ENCODE measurements around the gene ARHGEF12. TPM values are rescaled to one million over a fixed set of nuclear protein-coding genes. Genes with fewer than 3 reads are reported as not detected.

The ARHGEF12 gene
- polyA plus RNA-seq, 3 donors = 0.25 to 0.87 (median 0.27) TPM

DNA sequence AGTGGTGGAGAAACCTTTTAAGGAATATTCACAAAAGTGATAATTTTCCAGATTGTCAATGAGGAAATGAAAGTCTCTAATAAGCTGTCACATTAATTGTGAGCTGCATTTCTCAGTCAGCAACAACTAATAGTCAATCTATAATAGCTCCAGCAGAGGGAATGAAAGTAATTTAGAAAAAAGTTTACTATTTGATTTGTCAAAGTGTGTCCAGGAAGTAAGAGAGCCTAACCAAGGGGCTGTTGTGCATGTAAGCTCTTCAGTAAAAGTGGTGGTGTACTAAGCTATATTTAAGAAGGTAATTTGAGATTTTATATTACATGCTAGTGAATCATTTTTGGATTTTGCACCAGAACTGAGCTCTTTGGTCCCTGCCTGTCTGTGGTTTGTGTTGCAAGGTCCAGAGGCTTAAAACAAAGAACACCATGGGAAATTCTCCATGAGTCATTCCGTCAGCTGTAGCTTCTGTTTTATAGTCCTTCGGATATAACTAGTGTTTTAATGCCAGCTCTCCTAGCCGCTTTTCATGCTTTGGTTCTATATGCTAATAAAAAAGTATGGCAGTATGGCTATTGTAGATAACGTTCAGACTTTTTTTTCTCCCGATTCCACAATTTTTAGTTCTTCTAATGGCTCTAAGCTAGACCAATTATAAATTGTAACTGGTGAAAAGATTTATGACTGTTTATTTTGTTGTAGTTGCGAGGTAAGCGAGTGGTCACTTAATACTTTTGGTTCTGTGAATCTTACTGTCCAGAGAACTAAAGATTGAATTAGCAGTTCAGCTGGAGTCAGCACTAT lies 64.6 kb downstream of the ARHGEF12 start:
- H3K79me2 ChIP-seq (ENCODE audit: insufficient read depth, low read length) = no peaks in the 10 kb centered on the region
- no peak overlapping the region for H3K4me2 ChIP-seq (replicated peaks; ENCODE audit: extremely low read depth, low read length, poor library complexity, severe bottlenecking)
- no peaks in the 10 kb centered on the region for H3K36me3 Mint-ChIP-seq
- H3K27me3 ChIP-seq (ENCODE audit: control insufficient read depth in 2 of 2, insufficient read depth in 2 of 2, low read length in 2 of 2) = peaks cover 39 to 61% of the 10 kb centered on the region in 2 donors
- H3K9me3 Mint-ChIP-seq = peaks cover 0 to under 1% (median 0%) of the 10 kb centered on the region in 7 donors
- 69% methylated on average over 2 of the region's 7 CpGs for WGBS (ENCODE audit: insufficient coverage)
- H3K27me3 Mint-ChIP-seq (ENCODE audit: low read depth in 3 of 3) = peaks cover 15 to 34% (median 33%) of the 10 kb centered on the region in 3 donors
- peak overlapping the region in 1 of 2 donors; percentile 42 for H3K4me3 Mint-ChIP-seq
- H2AFZ ChIP-seq (ENCODE audit: insufficient read depth, low read depth, low read length, poor library complexity, severe bottlenecking) = no peak overlapping the region
- H3K4me1 ChIP-seq (ENCODE audit: control insufficient read depth in 1 of 2, insufficient read depth in 2 of 2, low read length in 2 of 2) = no peaks in the 10 kb centered on the region
- no peaks in the 10 kb centered on the region for H3K36me3 ChIP-seq (replicated peaks in 1 of 2; ENCODE audit: control insufficient read depth in 1 of 2, insufficient read depth in 2 of 2, low read length in 2 of 2)
- no peak overlapping the region for H3K27ac Mint-ChIP-seq
- no peak overlapping the region for H3K4me3 ChIP-seq (replicated peaks in 1 of 3; ENCODE audit: low read depth in 2 of 3, low read length in 3 of 3)
- H3K4me1 Mint-ChIP-seq = peaks cover 2% of the 10 kb centered on the region
- DNase-seq = peak in 1 of 3 donors; percentile 46
- H3K9ac ChIP-seq (ENCODE audit: insufficient read depth, low read length, poor library complexity, severe bottlenecking) = no peak overlapping the region
- H4K20me1 ChIP-seq (ENCODE audit: insufficient read depth, low read length) = no peaks in the 10 kb centered on the region
- TF ChIP-seq, protein P1, sequence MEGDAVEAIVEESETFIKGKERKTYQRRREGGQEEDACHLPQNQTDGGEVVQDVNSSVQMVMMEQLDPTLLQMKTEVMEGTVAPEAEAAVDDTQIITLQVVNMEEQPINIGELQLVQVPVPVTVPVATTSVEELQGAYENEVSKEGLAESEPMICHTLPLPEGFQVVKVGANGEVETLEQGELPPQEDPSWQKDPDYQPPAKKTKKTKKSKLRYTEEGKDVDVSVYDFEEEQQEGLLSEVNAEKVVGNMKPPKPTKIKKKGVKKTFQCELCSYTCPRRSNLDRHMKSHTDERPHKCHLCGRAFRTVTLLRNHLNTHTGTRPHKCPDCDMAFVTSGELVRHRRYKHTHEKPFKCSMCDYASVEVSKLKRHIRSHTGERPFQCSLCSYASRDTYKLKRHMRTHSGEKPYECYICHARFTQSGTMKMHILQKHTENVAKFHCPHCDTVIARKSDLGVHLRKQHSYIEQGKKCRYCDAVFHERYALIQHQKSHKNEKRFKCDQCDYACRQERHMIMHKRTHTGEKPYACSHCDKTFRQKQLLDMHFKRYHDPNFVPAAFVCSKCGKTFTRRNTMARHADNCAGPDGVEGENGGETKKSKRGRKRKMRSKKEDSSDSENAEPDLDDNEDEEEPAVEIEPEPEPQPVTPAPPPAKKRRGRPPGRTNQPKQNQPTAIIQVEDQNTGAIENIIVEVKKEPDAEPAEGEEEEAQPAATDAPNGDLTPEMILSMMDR (IDR thresholded peaks at IDR 0.05) = no peak
- intact Hi-C loops (cut with micrococcal nuclease) = no loop called here
- H3K27ac ChIP-seq (ENCODE audit: low read depth in 1 of 2, low read length in 2 of 2) = no peak overlapping the region
- no peaks in the 10 kb centered on the region for H3K9me3 ChIP-seq (replicated peaks in 1 of 2; ENCODE audit: control insufficient read depth in 1 of 2, insufficient read depth in 1 of 2, low read length in 2 of 2)

DNA sequence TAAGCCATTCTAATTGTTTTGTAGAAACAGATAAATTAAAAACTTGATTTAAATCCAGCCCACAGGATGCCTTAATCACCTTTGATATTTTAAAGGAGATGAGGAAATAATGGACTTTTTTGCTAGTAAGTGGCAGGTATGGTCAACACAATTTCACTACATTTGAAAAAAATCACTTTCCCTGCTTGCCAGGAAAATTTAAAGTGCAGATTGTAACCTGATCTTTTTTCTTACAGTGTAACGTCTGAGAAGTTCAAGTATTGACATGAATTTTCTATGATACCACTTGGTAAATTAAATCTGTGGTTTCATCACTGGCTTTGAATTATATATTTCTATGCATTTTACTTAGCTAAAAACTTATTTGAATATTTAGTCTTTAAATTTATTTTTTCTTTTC lies 65.3 kb downstream of the ARHGEF12 start:
- no CpG with 5 or more reads among the region's 1 CpG for WGBS (ENCODE audit: insufficient coverage)
- no peaks in the 10 kb centered on the region for H3K79me2 ChIP-seq (ENCODE audit: insufficient read depth, low read length)
- Mint-ChIP-seq H3K27me3 (ENCODE audit: low read depth in 3 of 3) (peaks cover 15 to 32% (median 32%) of the 10 kb centered on the region in 3 donors), H3K9me3 (no peaks in the 10 kb centered on the region), H3K27ac (no peak overlapping the region), H3K36me3 (no peaks in the 10 kb centered on the region), H3K4me3 (no peak overlapping the region), H3K4me1 (peaks cover 2% of the 10 kb centered on the region)
- no peak for DNase-seq
- intact Hi-C loops (cut with micrococcal nuclease) = no loop called here
- no peaks in the 10 kb centered on the region for H3K36me3 ChIP-seq (replicated peaks in 1 of 2; ENCODE audit: control insufficient read depth in 1 of 2, insufficient read depth in 2 of 2, low read length in 2 of 2)
- H3K4me2 ChIP-seq (replicated peaks; ENCODE audit: extremely low read depth, low read length, poor library complexity, severe bottlenecking) = no peak overlapping the region
- TF ChIP-seq, protein P1 (IDR thresholded peaks at IDR 0.05) = no peak
- peaks cover 36 to 61% of the 10 kb centered on the region in 2 donors for H3K27me3 ChIP-seq (ENCODE audit: control insufficient read depth in 2 of 2, insufficient read depth in 2 of 2, low read length in 2 of 2)
- no peak overlapping the region for H3K9ac ChIP-seq (ENCODE audit: insufficient read depth, low read length, poor library complexity, severe bottlenecking)
- no peak overlapping the region for H2AFZ ChIP-seq (ENCODE audit: insufficient read depth, low read depth, low read length, poor library complexity, severe bottlenecking)
- H4K20me1 ChIP-seq (ENCODE audit: insufficient read depth, low read length) = no peaks in the 10 kb centered on the region
- no peaks in the 10 kb centered on the region for H3K9me3 ChIP-seq (replicated peaks in 1 of 2; ENCODE audit: control insufficient read depth in 1 of 2, insufficient read depth in 1 of 2, low read length in 2 of 2)
- H3K4me1 ChIP-seq (ENCODE audit: control insufficient read depth in 1 of 2, insufficient read depth in 2 of 2, low read length in 2 of 2) = no peaks in the 10 kb centered on the region
- H3K4me3 ChIP-seq (replicated peaks in 1 of 3; ENCODE audit: low read depth in 2 of 3, low read length in 3 of 3) = no peak overlapping the region
- H3K27ac ChIP-seq (ENCODE audit: low read depth in 1 of 2, low read length in 2 of 2) = no peak overlapping the region
